H9 (cell line): Measurements from ENCODE around the gene ZSWIM6. TPM values are rescaled to one million over a fixed set of nuclear protein-coding genes. Genes with fewer than 3 reads are reported as not detected.

Experiments
- DNase-seq: peaks from one replicate; pipeline ENCODE4 v3.0.0-alpha.2; 2017
- H2AFZ ChIP-seq: one replicate; pipeline ENCODE4 v1.6.1; 2013; ENCODE audit warnings: mild to moderate bottlenecking, low read length, control low read depth, moderate library complexity
- H2AK5ac ChIP-seq: 2 replicates; pipeline ENCODE4 v1.6.1; 2013; ENCODE audit warnings: low read length, control low read depth, mixed read lengths; ENCODE audit not compliant: insufficient read length
- H2BK120ac ChIP-seq: one replicate; pipeline ENCODE4 v1.6.1; 2013; ENCODE audit warnings: low read depth, mild to moderate bottlenecking, low read length, control low read depth, inconsistent platforms; ENCODE audit not compliant: poor library complexity, severe bottlenecking
- H2BK12ac ChIP-seq: 2 replicates; pipeline ENCODE4 v1.6.1; 2013; ENCODE audit warnings: low read length, control low read depth, mixed read lengths, low read depth; ENCODE audit not compliant: insufficient read length
- H2BK15ac ChIP-seq: 2 replicates; pipeline ENCODE4 v1.6.1; 2013; ENCODE audit warnings: low read depth, low read length, control low read depth
- H2BK20ac ChIP-seq: one replicate; pipeline ENCODE4 v1.6.1; 2013; ENCODE audit warnings: low read depth, mild to moderate bottlenecking, low read length, control low read depth, inconsistent platforms; ENCODE audit not compliant: poor library complexity, severe bottlenecking
- H2BK5ac ChIP-seq: 2 replicates; pipeline ENCODE4 v1.6.1; 2013; ENCODE audit warnings: low read length, control low read depth, mixed read lengths; ENCODE audit not compliant: insufficient read length
- H3K14ac ChIP-seq: 2 replicates; pipeline ENCODE4 v1.6.1; 2013; ENCODE audit warnings: low read length, control low read depth; ENCODE audit not compliant: insufficient read depth
- H3K18ac ChIP-seq: 2 replicates; pipeline ENCODE4 v1.6.1; 2013; ENCODE audit warnings: low read depth, mild to moderate bottlenecking, mixed read lengths, low read length, control low read depth; ENCODE audit not compliant: insufficient read length
- H3K23ac ChIP-seq: 2 replicates; pipeline ENCODE4 v1.6.1; 2013; ENCODE audit warnings: low read length, control low read depth, mixed read lengths, low read depth; ENCODE audit not compliant: insufficient read length
- H3K23me2 ChIP-seq: 2 replicates; pipeline ENCODE4 v1.6.1; 2013; ENCODE audit warnings: low read depth, mild to moderate bottlenecking, mixed read lengths, low read length, control low read depth; ENCODE audit not compliant: insufficient read length, poor library complexity, severe bottlenecking
- H3K27ac ChIP-seq: 2 replicates; pipeline ENCODE4 v1.5.1; 2013; ENCODE audit warnings: low read length, control low read depth, mixed read lengths, low read depth; ENCODE audit not compliant: insufficient read length
- H3K27me3 ChIP-seq: 2 replicates; pipeline ENCODE4 v1.6.1; 2013; ENCODE audit warnings: low read length, control low read depth, inconsistent platforms; ENCODE audit not compliant: insufficient read depth
- H3K4ac ChIP-seq: 2 replicates; pipeline ENCODE4 v1.6.1; 2013; ENCODE audit warnings: low read depth, mild to moderate bottlenecking, control low read depth, inconsistent platforms, low read length, moderate library complexity
- H3K4me1 ChIP-seq: 2 replicates; pipeline ENCODE4 v1.6.1; 2013; ENCODE audit warnings: low read length, control low read depth, inconsistent platforms; ENCODE audit not compliant: insufficient read depth
- H3K4me2 ChIP-seq: 2 replicates; pipeline ENCODE4 v1.6.1; 2013; ENCODE audit warnings: low read length, control low read depth, mixed read lengths; ENCODE audit not compliant: insufficient read length, insufficient read depth
- H3K56ac ChIP-seq: 2 replicates; pipeline ENCODE4 v1.6.1; 2013; ENCODE audit warnings: low read depth, mild to moderate bottlenecking, mixed read lengths, low read length, control low read depth; ENCODE audit not compliant: insufficient read length
- H3K79me1 ChIP-seq: 2 replicates; pipeline ENCODE4 v1.6.1; 2013; ENCODE audit warnings: low read depth, mild to moderate bottlenecking, moderate library complexity, low read length, control low read depth, inconsistent platforms; ENCODE audit not compliant: insufficient read depth, poor library complexity, severe bottlenecking
- H3K79me2 ChIP-seq: 2 replicates; pipeline ENCODE4 v1.6.1; 2013; ENCODE audit warnings: low read length, control low read depth, inconsistent platforms; ENCODE audit not compliant: insufficient read depth
- H3K9ac ChIP-seq: 2 replicates; pipeline ENCODE4 v1.6.1; 2013; ENCODE audit warnings: low read length, control low read depth, mixed read lengths; ENCODE audit not compliant: insufficient read length; ENCODE audit errors: extremely low read depth
- H3K9me3 ChIP-seq: one replicate; pipeline ENCODE4 v1.6.1; 2013; ENCODE audit warnings: low read depth, low read length, inconsistent platforms; ENCODE audit not compliant: control insufficient read depth
- H3T11ph ChIP-seq: one replicate; pipeline ENCODE4 v1.6.1; 2013; ENCODE audit warnings: mild to moderate bottlenecking, low read length, control low read depth, inconsistent platforms
- H4K20me1 ChIP-seq: one replicate; pipeline ENCODE4 v1.6.1; 2013; ENCODE audit not compliant: control insufficient read depth, insufficient read length, insufficient read depth
- H4K5ac ChIP-seq: 2 replicates; pipeline ENCODE4 v1.6.1; 2013; ENCODE audit warnings: low read depth, mild to moderate bottlenecking, mixed read lengths, low read length, control low read depth; ENCODE audit not compliant: insufficient read length
- H4K8ac ChIP-seq: replicated peaks from 2 replicates; pipeline ENCODE4 v1.6.1; 2013; ENCODE audit warnings: low read length, control low read depth, mixed read lengths, low read depth; ENCODE audit not compliant: insufficient read length
- H4K91ac ChIP-seq: 2 replicates; pipeline ENCODE4 v1.6.1; 2013; ENCODE audit warnings: low read depth, mild to moderate bottlenecking, moderate library complexity, mixed read lengths, low read length, control low read depth; ENCODE audit not compliant: insufficient read length
- H3K27ac Mint-ChIP-seq, 3 experiments: 2 replicates in 2 of 3; 3 replicates in 1 of 3; pipeline ENCODE4 v1.8.0; 2020 to 2021; ENCODE audit warnings: mixed read lengths in 3 of 3, mild to moderate bottlenecking in 1 of 3, moderate library complexity in 1 of 3
- H3K27me3 Mint-ChIP-seq: 2 replicates; pipeline ENCODE4 v1.8.0; 2021; ENCODE audit warnings: low read depth, mild to moderate bottlenecking, moderate library complexity, mixed read lengths
- H3K36me3 Mint-ChIP-seq, 3 experiments: 2 replicates in 2 of 3; 3 replicates in 1 of 3; pipeline ENCODE4 v1.8.0; 2020 to 2021; ENCODE audit warnings: low read depth in 3 of 3, mixed read lengths in 3 of 3; ENCODE audit not compliant: insufficient read depth in 1 of 3
- H3K4me1 Mint-ChIP-seq, 2 experiments: 2 replicates each; pipeline ENCODE4 v1.8.0; 2020; ENCODE audit warnings: mixed read lengths in 2 of 2
- H3K4me3 Mint-ChIP-seq, 2 experiments: 2 replicates in 1 of 2; 3 replicates in 1 of 2; pipeline ENCODE4 v1.8.0; 2020 to 2021; ENCODE audit warnings: mild to moderate bottlenecking in 2 of 2, mixed read lengths in 2 of 2, moderate library complexity in 1 of 2
- H3K9me3 Mint-ChIP-seq, 2 experiments: 2 replicates in 1 of 2; 3 replicates in 1 of 2; pipeline ENCODE4 v1.8.0; 2020; ENCODE audit warnings: mild to moderate bottlenecking in 2 of 2, mixed read lengths in 2 of 2, moderate library complexity in 1 of 2
- WGBS: extraction: QIAGEN DNeasy Blood & Tissue Kit; methylation state at CpG from one replicate; pipeline ENCODE4 v1.1.7; 2013; ENCODE audit warnings: missing lambda C conversion rate, low lambda C conversion rate, mixed read lengths; ENCODE audit not compliant: insufficient read length; ENCODE audit errors: extremely low coverage; 5-methylcytosine and 5-hydroxymethylcytosine counted together
- total RNA-seq: library from RNA; stranded (reverse); gene quantifications from 2 replicates; pipeline ENCODE4 v1.2.1, GENCODE V29; 2021
- TF ChIP-seq, protein P1 (sequence below): fragments of 200-600 bp; sonication (generic); conservative IDR thresholded peaks from 3 replicates; pipeline ENCODE4 v1.8.0; 2021; ENCODE audit warnings: antibody characterized with exemption, mild to moderate bottlenecking

ZSWIM6 gene
- total RNA-seq, 1 experiment from 2014 or later: 11.5 TPM

DNA sequence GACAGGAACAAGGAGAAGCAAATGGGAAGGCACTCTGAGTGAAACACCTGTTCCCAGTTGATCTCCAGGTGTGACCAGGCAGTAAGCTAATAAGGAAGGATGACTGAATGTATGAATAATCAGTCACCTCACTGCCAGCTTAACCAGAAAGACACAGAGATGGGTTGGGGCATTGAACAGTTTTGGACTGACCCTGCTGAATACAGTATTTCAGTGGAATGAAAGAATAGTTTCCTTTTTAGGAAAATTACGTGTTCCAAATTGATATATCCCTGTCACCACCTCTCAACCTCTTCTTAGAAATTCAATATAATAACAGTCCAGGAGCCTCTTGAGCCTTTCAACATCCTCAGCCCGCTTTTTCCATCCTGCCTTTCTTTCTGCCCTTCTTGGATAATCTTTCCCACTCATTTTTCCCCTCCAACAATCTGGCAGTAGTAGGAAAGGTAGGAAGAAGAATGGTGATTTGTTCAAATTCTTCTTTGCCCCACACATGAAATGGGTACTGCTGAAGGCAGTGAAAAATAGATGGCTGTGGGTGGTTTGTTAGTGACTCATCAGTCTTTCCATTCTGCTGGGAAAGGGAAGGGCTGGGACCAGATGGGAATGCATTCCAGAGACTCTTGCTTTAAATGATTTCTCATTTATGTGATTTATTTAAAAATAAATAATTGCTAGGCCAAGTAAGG lies 117.9 kb downstream of the ZSWIM6 start:
- DNase-seq: no peak
- Mint-ChIP-seq H3K27ac (no peak overlapping the region; a peak in 1 of 7 replicates), H3K4me3 (no peak overlapping the region), H3K4me1 (peaks cover 6% of the 10 kb centered on the region in 2 experiments), H3K9me3 (peaks cover 0 to 12% of the 10 kb centered on the region in 2 experiments; a peak in 3 of 5 replicates), H3K27me3 (no peaks in the 10 kb centered on the region), H3K36me3 (peaks cover 0 to 12% (median 5%) of the 10 kb centered on the region in 3 experiments; a peak in 5 of 7 replicates)
- no peaks in the 10 kb centered on the region for H3K79me1 ChIP-seq
- H4K91ac ChIP-seq: no peak overlapping the region
- no peak overlapping the region for H2BK120ac ChIP-seq
- no peak overlapping the region for H4K5ac ChIP-seq
- no peak overlapping the region for H3K23ac ChIP-seq
- H2AK5ac ChIP-seq: no peak overlapping the region
- H3K9ac ChIP-seq: no peak overlapping the region
- H3K4me1 ChIP-seq: no peaks in the 10 kb centered on the region
- H3K79me2 ChIP-seq: no peaks in the 10 kb centered on the region; the same call in 1 of the 2 replicates
- H3K4me2 ChIP-seq: no peak overlapping the region
- H3K9me3 ChIP-seq: peaks cover 6% of the 10 kb centered on the region
- H2BK5ac ChIP-seq: no peak overlapping the region
- no CpG with 5 or more reads among the region's 2 CpGs for WGBS
- H3K14ac ChIP-seq: no peak overlapping the region
- H4K20me1 ChIP-seq: no peaks in the 10 kb centered on the region
- H3K4ac ChIP-seq: no peak overlapping the region
- H3K18ac ChIP-seq: no peak overlapping the region
- H3K27ac ChIP-seq: no peak overlapping the region
- no peak overlapping the region for H2AFZ ChIP-seq
- H3K27me3 ChIP-seq: no peaks in the 10 kb centered on the region
- TF ChIP-seq, protein P1, sequence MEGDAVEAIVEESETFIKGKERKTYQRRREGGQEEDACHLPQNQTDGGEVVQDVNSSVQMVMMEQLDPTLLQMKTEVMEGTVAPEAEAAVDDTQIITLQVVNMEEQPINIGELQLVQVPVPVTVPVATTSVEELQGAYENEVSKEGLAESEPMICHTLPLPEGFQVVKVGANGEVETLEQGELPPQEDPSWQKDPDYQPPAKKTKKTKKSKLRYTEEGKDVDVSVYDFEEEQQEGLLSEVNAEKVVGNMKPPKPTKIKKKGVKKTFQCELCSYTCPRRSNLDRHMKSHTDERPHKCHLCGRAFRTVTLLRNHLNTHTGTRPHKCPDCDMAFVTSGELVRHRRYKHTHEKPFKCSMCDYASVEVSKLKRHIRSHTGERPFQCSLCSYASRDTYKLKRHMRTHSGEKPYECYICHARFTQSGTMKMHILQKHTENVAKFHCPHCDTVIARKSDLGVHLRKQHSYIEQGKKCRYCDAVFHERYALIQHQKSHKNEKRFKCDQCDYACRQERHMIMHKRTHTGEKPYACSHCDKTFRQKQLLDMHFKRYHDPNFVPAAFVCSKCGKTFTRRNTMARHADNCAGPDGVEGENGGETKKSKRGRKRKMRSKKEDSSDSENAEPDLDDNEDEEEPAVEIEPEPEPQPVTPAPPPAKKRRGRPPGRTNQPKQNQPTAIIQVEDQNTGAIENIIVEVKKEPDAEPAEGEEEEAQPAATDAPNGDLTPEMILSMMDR: no peak
- no peak overlapping the region for H2BK15ac ChIP-seq
- no peaks in the 10 kb centered on the region for H3K23me2 ChIP-seq
- H3T11ph ChIP-seq: no peak overlapping the region
- H4K8ac ChIP-seq: no peak overlapping the region
- H2BK12ac ChIP-seq: no peak overlapping the region
- H3K56ac ChIP-seq: no peak overlapping the region
- H2BK20ac ChIP-seq: no peak overlapping the region
